Heart left ventricle (tissue), 16 donors: Measurements from ENCODE around the gene SULT1E1. TPM values are rescaled to one million over a fixed set of nuclear protein-coding genes. Genes with fewer than 3 reads are reported as not detected.

ENCODE experiments used
- ATAC-seq, 4 donors: fragments of 200-7000 bp; cut with Tn5 transposase; one replicate each; pipeline ENCODE4 v1.9.1; 2020 to 2022; ENCODE audit warnings: moderate library complexity in 4 of 4, mild to moderate bottlenecking in 3 of 4, moderate number of reproducible peaks in 1 of 4
- DNase-seq, 5 donors: peaks; one replicate each; pipeline ENCODE4 v3.0.0-alpha.2; 2020
- H3K27ac ChIP-seq, 12 donors: fragments of 200-600 bp; sonication (generic) in 4 of 12; one replicate each; pipeline versions ENCODE4 v1.5.0 to v1.8.0; 2016 to 2022; ENCODE audit warnings: mild to moderate bottlenecking in 2 of 12
- H3K27me3 ChIP-seq, 9 donors: fragments of 200-600 bp; sonication (generic) in 2 of 9; one replicate each; pipeline versions ENCODE4 v1.5.1 to v1.8.0; 2016 to 2022; ENCODE audit warnings: mild to moderate bottlenecking in 3 of 9
- H3K36me3 ChIP-seq, 9 donors: fragments of 200-600 bp; sonication (generic) in 2 of 9; one replicate each; pipeline versions ENCODE4 v1.5.0 to v1.8.0; 2018 to 2022; ENCODE audit warnings: mild to moderate bottlenecking in 2 of 9
- H3K4me1 ChIP-seq, 12 donors: fragments of 200-600 bp; sonication (generic) in 4 of 12; one replicate each; pipeline versions ENCODE4 v1.5.0 to v1.8.0; 2016 to 2022; ENCODE audit warnings: mild to moderate bottlenecking in 3 of 12
- H3K4me3 ChIP-seq, 12 donors: fragments of 200-600 bp; sonication (generic) in 4 of 12; one replicate each; pipeline versions ENCODE4 v1.5.0 to v1.8.0; 2017 to 2022; ENCODE audit warnings: mild to moderate bottlenecking in 9 of 12, moderate library complexity in 4 of 12
- H3K9me3 ChIP-seq, 12 donors: fragments of 200-600 bp; sonication (generic) in 4 of 12; one replicate each; pipeline versions ENCODE4 v1.5.0 to v1.8.0; 2016 to 2022; ENCODE audit warnings: mild to moderate bottlenecking in 1 of 12
- POLR2A ChIP-seq, 2 donors: fragments of 450-650 bp; IDR thresholded peaks; one replicate each; pipeline ENCODE4 v1.6.1; 2017; ENCODE audit warnings: antibody characterized with exemption in 2 of 2, mild to moderate bottlenecking in 2 of 2, moderate library complexity in 2 of 2
- WGBS, 4 donors: extraction: QIAGEN DNeasy Blood & Tissue Kit in 2 of 4; methylation state at CpG; one replicate each; pipeline versions ENCODE4 v1.1.5 to v1.1.7; 2013 to 2018; 5-methylcytosine and 5-hydroxymethylcytosine counted together
- intact Hi-C, 10 donors: fragments of 100-400 bp; cut with DNase I; formaldehyde crosslinking; loops; one replicate each; pipeline versions ENCODE4 v1.11.1 to v1.14.2; 2022
- polyA plus RNA-seq, 2 donors: library from polyadenylated mRNA; stranded (reverse); fragments of 200-250 nt; gene quantifications; one replicate each; pipeline ENCODE4 v1.2.3, GENCODE V29; 2013
- total RNA-seq, 9 donors: library from RNA; depleted of rRNA in 2 of 9; stranded (reverse); fragments of >200 nt in 2 of 9; fragmentation: NEBNext Ultra II Directional in 3 of 9; extraction: Animal tissue kit (Norgen Biotek cat#: 25700) in 3 of 9; gene quantifications; one replicate each; pipeline versions ENCODE4 v1.1.0 to v1.2.4, GENCODE V29; 2016 to 2023
- TF ChIP-seq, protein P1 (sequence below), 12 donors: fragments of 200-600 bp; sonication (generic) in 4 of 12; IDR thresholded peaks; one replicate each; pipeline versions ENCODE4 v1.5.0 to v1.8.0; 2018 to 2022; ENCODE audit warnings: antibody characterized with exemption in 12 of 12, mild to moderate bottlenecking in 5 of 12
- donor health status: ischemic (EF 13 %, LVEDD 7.1; RV severe dilation, severe dysfunction).
- donor health status: healthy with polysubstance abuse.
- donor health status: DM: no; HTN: yes; CAD: no.
- donor health status: DM: no; HTN: no; CAD: no.
- donor health status: ischemic (EF 25% LVEDD 6.9; RV normal size, moderate dysfunction).
- donor health status: ischemic (EF 25% LVEDD 5.7; RV mildly dilated, moderate dysfunction).
- donor health status: healthy.
- donor health status: DM: yes; HTN: yes; CAD: no.
- donor health status: ischemic (EF 35%, LVEDD 5.7; RV mildly dilated, moderate dysfunction).
- donor health status: nonischemic (EF 11% LVEDD 7.7; RV severe dilation, severe dysfunction).
- donor health status: DM: yes; HTN: yes; CAD: no.
- donor health status: PGD.
- donor health status: ischemic (EF 29% LVEDD 5.4; RV normal size, mild dysfunction).
- donor health status: nonischemic (EF 23%, LVEDD 6.1; RV moderate dilation, normal function).

Gene SULT1E1
- total and polyA plus RNA-seq, 11 donors, result not detected

DNA sequence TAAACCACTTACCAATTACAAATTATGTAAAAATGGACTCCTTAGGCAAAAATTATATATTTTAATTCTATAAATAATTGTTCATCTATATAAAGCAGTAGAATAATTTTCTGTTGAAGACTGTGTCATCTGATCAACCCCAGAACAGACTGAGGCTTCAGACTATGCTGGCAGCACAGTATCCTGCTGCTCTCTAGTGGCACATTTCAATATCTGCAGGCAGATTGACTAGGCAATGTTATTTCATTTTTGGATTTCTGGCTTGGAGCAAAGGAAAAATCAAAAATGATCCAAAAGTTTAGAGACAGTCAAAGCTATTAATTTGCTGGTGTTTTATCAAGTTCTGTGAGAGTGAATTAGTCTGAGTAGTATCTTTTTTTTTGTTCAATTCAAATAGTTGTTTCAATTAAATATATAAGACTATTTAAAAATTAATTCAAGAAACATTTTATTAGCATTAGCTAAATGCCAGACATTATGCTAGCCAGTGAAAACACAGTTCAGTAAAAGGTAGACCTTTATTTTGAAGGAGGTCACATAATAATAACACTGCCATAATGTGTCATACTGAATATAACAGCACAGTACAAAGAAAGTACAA lies 21.3 kb upstream of the SULT1E1 start:
- ATAC-seq (peak; percentile 46 to 68 (median 59)), DNase-seq (no peak)
- Histone ChIP-seq H3K4me1 (no peaks in the 10 kb centered on the region), H3K9me3 (no peaks in the 10 kb centered on the region), H3K27me3 (no peaks in the 10 kb centered on the region), H3K36me3 (no peaks in the 10 kb centered on the region), H3K27ac (no peak overlapping the region), H3K4me3 (no peak overlapping the region)
- no peak for TF ChIP-seq POLR2A (IDR thresholded peaks at IDR 0.05)
- TF ChIP-seq, protein P1, sequence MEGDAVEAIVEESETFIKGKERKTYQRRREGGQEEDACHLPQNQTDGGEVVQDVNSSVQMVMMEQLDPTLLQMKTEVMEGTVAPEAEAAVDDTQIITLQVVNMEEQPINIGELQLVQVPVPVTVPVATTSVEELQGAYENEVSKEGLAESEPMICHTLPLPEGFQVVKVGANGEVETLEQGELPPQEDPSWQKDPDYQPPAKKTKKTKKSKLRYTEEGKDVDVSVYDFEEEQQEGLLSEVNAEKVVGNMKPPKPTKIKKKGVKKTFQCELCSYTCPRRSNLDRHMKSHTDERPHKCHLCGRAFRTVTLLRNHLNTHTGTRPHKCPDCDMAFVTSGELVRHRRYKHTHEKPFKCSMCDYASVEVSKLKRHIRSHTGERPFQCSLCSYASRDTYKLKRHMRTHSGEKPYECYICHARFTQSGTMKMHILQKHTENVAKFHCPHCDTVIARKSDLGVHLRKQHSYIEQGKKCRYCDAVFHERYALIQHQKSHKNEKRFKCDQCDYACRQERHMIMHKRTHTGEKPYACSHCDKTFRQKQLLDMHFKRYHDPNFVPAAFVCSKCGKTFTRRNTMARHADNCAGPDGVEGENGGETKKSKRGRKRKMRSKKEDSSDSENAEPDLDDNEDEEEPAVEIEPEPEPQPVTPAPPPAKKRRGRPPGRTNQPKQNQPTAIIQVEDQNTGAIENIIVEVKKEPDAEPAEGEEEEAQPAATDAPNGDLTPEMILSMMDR (IDR thresholded peaks at IDR 0.05), result peak; percentile 25 to 70 (median 48)
- intact Hi-C loops, result loop anchor here in 6 of 10 donors (5.0 to 10.0 kb wide), 3 partner anchors 186 to 566 kb away; no protein-coding TSS in a partner anchor

DNA sequence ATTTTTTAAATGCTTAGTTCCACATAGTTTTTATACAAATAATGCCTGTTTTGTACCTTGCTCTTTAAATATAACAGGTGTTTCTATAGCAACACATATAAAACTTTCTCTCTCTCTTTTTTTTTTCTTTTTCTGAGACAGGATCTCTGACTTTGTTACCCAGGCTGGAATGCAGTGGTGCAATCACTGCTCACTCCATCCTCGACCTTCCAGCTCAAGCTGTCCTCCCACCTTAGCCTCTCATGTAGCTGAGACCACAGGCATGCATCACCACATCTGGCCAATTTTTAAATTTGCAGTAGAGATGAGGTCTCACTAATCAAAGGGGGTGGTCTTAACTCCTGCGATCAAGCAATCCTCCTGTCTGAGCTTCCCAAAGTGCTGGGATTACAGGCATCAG lies 18.3 kb upstream of the SULT1E1 start:
- DNase-seq (no peak), ATAC-seq (no peak)
- Histone ChIP-seq H3K4me1 (no peaks in the 10 kb centered on the region), H3K27me3 (no peaks in the 10 kb centered on the region), H3K27ac (no peak overlapping the region), H3K9me3 (no peaks in the 10 kb centered on the region), H3K36me3 (no peaks in the 10 kb centered on the region), H3K4me3 (no peak overlapping the region)
- 77 to 90% (median 81%) methylated on average over 2 of the region's 2 CpGs for WGBS, 4 donors
- intact Hi-C loops, result no loop called here
- TF ChIP-seq, protein P1 (IDR thresholded peaks at IDR 0.05), result no peak
- TF ChIP-seq POLR2A (IDR thresholded peaks at IDR 0.05), result no peak

DNA sequence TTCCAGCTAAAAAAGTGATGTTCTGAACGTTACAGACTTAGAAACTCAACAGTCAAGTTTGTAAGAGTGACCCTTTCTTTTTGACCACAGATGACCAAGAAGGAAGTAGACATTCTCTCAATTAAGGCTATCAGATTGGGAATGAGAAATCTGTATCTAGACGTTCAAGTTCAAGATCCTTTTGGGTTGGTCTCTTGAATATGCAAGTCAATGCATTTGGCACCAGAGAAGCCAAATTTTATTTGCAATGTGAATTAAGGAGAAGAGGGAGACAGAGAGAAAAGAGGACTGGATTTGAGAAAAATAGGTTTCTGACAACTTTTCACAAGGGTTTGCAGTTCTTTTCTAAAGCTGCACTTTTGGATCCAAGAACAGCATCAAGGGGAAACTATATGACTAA lies 17.5 kb upstream of the SULT1E1 start:
- DNase-seq, result no peak
- no peaks in the 10 kb centered on the region for H3K36me3 ChIP-seq
- no peak overlapping the region for H3K4me3 ChIP-seq
- H3K9me3 ChIP-seq, result no peaks in the 10 kb centered on the region
- H3K27me3 ChIP-seq, result no peaks in the 10 kb centered on the region
- no peak overlapping the region for H3K27ac ChIP-seq
- no peak for ATAC-seq
- intact Hi-C loops, result no loop called here
- H3K4me1 ChIP-seq, result no peaks in the 10 kb centered on the region
- TF ChIP-seq, protein P1 (IDR thresholded peaks at IDR 0.05), result no peak
- no peak for TF ChIP-seq POLR2A (IDR thresholded peaks at IDR 0.05)
- 40 to 53% (median 46%) methylated on average over 2 of the region's 2 CpGs for WGBS, 4 donors

DNA sequence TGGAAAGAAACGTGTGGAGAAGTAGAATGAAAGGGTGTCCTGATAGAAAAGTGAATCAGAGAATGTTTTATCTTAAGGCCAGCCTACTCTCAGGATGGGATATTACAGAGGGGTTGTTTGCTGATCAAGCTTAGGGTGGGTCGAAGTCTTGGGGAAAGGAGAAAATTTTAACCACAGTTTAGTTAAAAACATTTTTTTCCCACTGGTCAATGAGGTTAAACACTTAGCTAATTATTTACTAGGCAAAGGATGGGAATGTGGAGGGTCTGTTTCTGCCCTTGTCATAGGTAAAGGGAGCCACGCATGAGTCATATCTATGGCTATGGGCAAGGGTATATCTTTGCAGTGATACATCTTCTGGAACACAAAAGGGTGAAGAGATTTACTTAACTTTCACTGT lies 16.1 kb upstream of the SULT1E1 start:
- no peak for ATAC-seq
- no peak for DNase-seq
- Histone ChIP-seq H3K4me1 (no peaks in the 10 kb centered on the region), H3K27me3 (no peaks in the 10 kb centered on the region), H3K9me3 (peaks cover 0 to 6% (median 0%) of the 10 kb centered on the region in 12 donors), H3K4me3 (no peak overlapping the region), H3K27ac (no peak overlapping the region), H3K36me3 (no peaks in the 10 kb centered on the region)
- TF ChIP-seq, protein P1 (IDR thresholded peaks at IDR 0.05), result no peak
- intact Hi-C loops, result no loop called here
- 73 to 76% (median 75%) methylated on average over 3 of the region's 3 CpGs for WGBS, 4 donors
